HG03571 (cell line): ENCODE measurements around the gene CSDE1.

Experiments
- ATAC-seq: cut with Tn5 transposase; IDR thresholded peaks from one replicate; pipeline ENCODE4 v1.9.1; 2021; ENCODE audit not compliant: unreplicated experiment

The CSDE1 gene

GRCh38 chr1:114668373-114668772 lies 89.4 kb downstream of the CSDE1 start:
- ATAC-seq, result no peak

GRCh38 chr1:114666954-114667353 lies 90.8 kb downstream of the CSDE1 start:
- no peak for ATAC-seq
